Activated T-helper 1 cell treated with anti-CD3 and anti-CD28 coated beads, Interleukin-12 subunit alpha, Interleukin-12 subunit beta, Interleukin-2, Interleukin-4 antibody, amounts not matched to agents 30 ng/mL and 10 ng/mL and 1 ng/mL, durations not matched to agents 14 hours and 24 hours and 36 hours (primary cell): Measurements from ENCODE around the gene RNU6-8. TPM values are rescaled to one million over a fixed set of nuclear protein-coding genes. Genes with fewer than 3 reads are reported as not detected.

Experiments
- DNase-seq: peaks from one replicate; pipeline ENCODE4 v3.0.0; 2021; ENCODE audit warnings: low spot score
- H3K27ac Mint-ChIP-seq: one replicate; pipeline ENCODE4 v1.8.0; 2021; ENCODE audit warnings: mild to moderate bottlenecking, mixed read lengths
- H3K27me3 Mint-ChIP-seq: one replicate; pipeline ENCODE4 v1.8.0; 2022; ENCODE audit warnings: mild to moderate bottlenecking, moderate library complexity, mixed read lengths; ENCODE audit not compliant: insufficient read depth
- H3K36me3 Mint-ChIP-seq: one replicate; pipeline ENCODE4 v1.8.0; 2021; ENCODE audit warnings: low read depth, mixed read lengths
- H3K4me1 Mint-ChIP-seq: one replicate; pipeline ENCODE4 v1.8.0; 2021; ENCODE audit warnings: low read depth, mixed read lengths
- H3K4me3 Mint-ChIP-seq: one replicate; pipeline ENCODE4 v1.8.0; 2021; ENCODE audit warnings: mild to moderate bottlenecking, moderate library complexity, mixed read lengths
- H3K9me3 Mint-ChIP-seq: one replicate; pipeline ENCODE4 v1.8.0; 2021; ENCODE audit warnings: mixed read lengths
- intact Hi-C: fragments of 100-400 bp; cut with micrococcal nuclease; formaldehyde crosslinking; loops from one replicate; pipeline ENCODE4 v1.15.1; 2024
- total RNA-seq: library from RNA; stranded (reverse); gene quantifications from 2 replicates; pipeline ENCODE4 v1.2.3, GENCODE V29; 2022

The RNU6-8 gene
- total RNA-seq, 1 donor from 2014 or later, result not detected

- Mint-ChIP-seq H3K36me3 (no peaks in the 10 kb centered on the region), H3K4me1 (no peaks in the 10 kb centered on the region), H3K9me3 (no peaks in the 10 kb centered on the region), H3K27ac (no peak overlapping the region), H3K27me3 (peaks cover 3% of the 10 kb centered on the region), H3K4me3 (no peak overlapping the region)
- intact Hi-C loops, result no loop called here
- no peak for DNase-seq
These were observed 22.4 kb upstream of the RNU6-8 start for GRCh38 chr14:32225378-32225920.

GRCh38 chr14:32224737-32225377, 21.8 kb upstream of the RNU6-8 start:
- no peak overlapping the region for H3K27ac Mint-ChIP-seq
- intact Hi-C loops, result no loop called here
- H3K9me3 Mint-ChIP-seq, result no peaks in the 10 kb centered on the region
- H3K4me3 Mint-ChIP-seq, result no peak overlapping the region
- peaks cover 3% of the 10 kb centered on the region for H3K27me3 Mint-ChIP-seq
- H3K36me3 Mint-ChIP-seq, result no peaks in the 10 kb centered on the region
- no peak for DNase-seq
- H3K4me1 Mint-ChIP-seq, result no peaks in the 10 kb centered on the region

- no peak overlapping the region for H3K27ac Mint-ChIP-seq
- H3K36me3 Mint-ChIP-seq, result no peaks in the 10 kb centered on the region
- no peaks in the 10 kb centered on the region for H3K9me3 Mint-ChIP-seq
- intact Hi-C loops, result no loop called here
- peaks cover 2% of the 10 kb centered on the region for H3K27me3 Mint-ChIP-seq
- no peak overlapping the region for H3K4me3 Mint-ChIP-seq
- DNase-seq, result no peak
- no peaks in the 10 kb centered on the region for H3K4me1 Mint-ChIP-seq
These were observed 14.2 kb upstream of the RNU6-8 start for GRCh38 chr14:32217301-32217700.

GRCh38 chr14:32212833-32213232, 9.8 kb upstream of the RNU6-8 start:
- Mint-ChIP-seq H3K36me3 (no peaks in the 10 kb centered on the region), H3K27me3 (peaks cover 3% of the 10 kb centered on the region), H3K4me1 (no peaks in the 10 kb centered on the region), H3K27ac (no peak overlapping the region), H3K4me3 (no peak overlapping the region), H3K9me3 (no peaks in the 10 kb centered on the region)
- no peak for DNase-seq
- intact Hi-C loops, result no loop called here

GRCh38 chr14:32211068-32211404, 8.0 kb upstream of the RNU6-8 start:
- DNase-seq, result no peak
- no peak overlapping the region for H3K4me3 Mint-ChIP-seq
- H3K36me3 Mint-ChIP-seq, result no peaks in the 10 kb centered on the region
- intact Hi-C loops, result no loop called here
- peaks cover under 1% of the 10 kb centered on the region for H3K4me1 Mint-ChIP-seq
- no peak overlapping the region for H3K27ac Mint-ChIP-seq
- no peaks in the 10 kb centered on the region for H3K9me3 Mint-ChIP-seq
- peaks cover 3% of the 10 kb centered on the region for H3K27me3 Mint-ChIP-seq

GRCh38 chr14:32209471-32209870, 6.4 kb upstream of the RNU6-8 start:
- Mint-ChIP-seq H3K4me1 (peaks cover 8% of the 10 kb centered on the region), H3K27me3 (peaks cover 3% of the 10 kb centered on the region), H3K9me3 (no peaks in the 10 kb centered on the region), H3K27ac (no peak overlapping the region), H3K36me3 (no peaks in the 10 kb centered on the region), H3K4me3 (no peak overlapping the region)
- intact Hi-C loops, result loop anchor here (10.0 kb wide), 1 partner anchor 1995 kb away; no protein-coding TSS in a partner anchor
- no peak for DNase-seq

- Mint-ChIP-seq H3K4me1 (peaks cover 17% of the 10 kb centered on the region), H3K36me3 (no peaks in the 10 kb centered on the region), H3K4me3 (no peak overlapping the region), H3K27me3 (peaks cover 5% of the 10 kb centered on the region), H3K27ac (no peak overlapping the region), H3K9me3 (no peaks in the 10 kb centered on the region)
- DNase-seq, result no peak
- intact Hi-C loops, result loop anchor here (10.0 kb wide), 1 partner anchor 1996 kb away; no protein-coding TSS in a partner anchor
These were observed 5.4 kb upstream of the RNU6-8 start for GRCh38 chr14:32208490-32208889.

- no peaks in the 10 kb centered on the region for H3K36me3 Mint-ChIP-seq
- intact Hi-C loops, result loop anchor here (10.0 kb wide), 1 partner anchor 1998 kb away; no protein-coding TSS in a partner anchor
- H3K4me1 Mint-ChIP-seq, result peaks cover 34% of the 10 kb centered on the region
- H3K9me3 Mint-ChIP-seq, result no peaks in the 10 kb centered on the region
- no peak overlapping the region for H3K4me3 Mint-ChIP-seq
- DNase-seq, result no peak
- H3K27me3 Mint-ChIP-seq, result peaks cover 5% of the 10 kb centered on the region
- H3K27ac Mint-ChIP-seq, result no peak overlapping the region
These were observed 3.5 kb upstream of the RNU6-8 start for GRCh38 chr14:32206552-32206951.

- H3K27ac Mint-ChIP-seq, result no peak overlapping the region
These were observed 2.9 kb upstream of the RNU6-8 start for GRCh38 chr14:32205984-32206383.

GRCh38 chr14:32205554-32205953, 2.5 kb upstream of the RNU6-8 start:
- no peaks in the 10 kb centered on the region for H3K36me3 Mint-ChIP-seq
- peaks cover 5% of the 10 kb centered on the region for H3K27me3 Mint-ChIP-seq
- H3K4me1 Mint-ChIP-seq, result peaks cover 42% of the 10 kb centered on the region
- intact Hi-C loops, result loop anchor here (10.0 kb wide), 1 partner anchor 1999 kb away; no protein-coding TSS in a partner anchor
- H3K27ac Mint-ChIP-seq, result no peak overlapping the region
- no peaks in the 10 kb centered on the region for H3K9me3 Mint-ChIP-seq
- no peak overlapping the region for H3K4me3 Mint-ChIP-seq
- no peak for DNase-seq

More at GRCh38 chr14:32205984-32206383, 2.9 kb upstream of the RNU6-8 start:
- H3K4me3 Mint-ChIP-seq, result no peak overlapping the region
- DNase-seq, result no peak
- H3K9me3 Mint-ChIP-seq, result no peaks in the 10 kb centered on the region
- H3K4me1 Mint-ChIP-seq, result peaks cover 37% of the 10 kb centered on the region
- peaks cover 5% of the 10 kb centered on the region for H3K27me3 Mint-ChIP-seq
- intact Hi-C loops, result loop anchor here (10.0 kb wide), 1 partner anchor 1999 kb away; no protein-coding TSS in a partner anchor
- H3K36me3 Mint-ChIP-seq, result no peaks in the 10 kb centered on the region

- Mint-ChIP-seq H3K9me3 (no peaks in the 10 kb centered on the region), H3K36me3 (no peaks in the 10 kb centered on the region), H3K4me3 (peak overlapping the region; percentile 87), H3K27ac (peak overlapping the region; percentile 76), H3K27me3 (peaks cover 4% of the 10 kb centered on the region), H3K4me1 (peaks cover 49% of the 10 kb centered on the region)
- no peak for DNase-seq
- intact Hi-C loops, result loop anchor here (1.0 to 10.0 kb wide), 10 partner anchors 48 to 2001 kb away; partner anchors contain the start of genes AP4S1, DTD2, HECTD1 and NPAS3
These were observed 874 bp upstream of the RNU6-8 start for GRCh38 chr14:32203928-32204357.

GRCh38 chr14:32202491-32202997, 525 bp downstream of the RNU6-8 start:
- Mint-ChIP-seq H3K36me3 (no peaks in the 10 kb centered on the region), H3K4me1 (peaks cover 49% of the 10 kb centered on the region), H3K4me3 (peak overlapping the region; percentile 87), H3K27ac (peak overlapping the region; percentile 91), H3K27me3 (peaks cover 2% of the 10 kb centered on the region), H3K9me3 (no peaks in the 10 kb centered on the region)
- no peak for DNase-seq
- intact Hi-C loops, result loop anchor here (2.0 to 10.0 kb wide), 7 partner anchors 276 to 2002 kb away; partner anchors contain the start of genes AP4S1, DTD2, HECTD1 and NPAS3

GRCh38 chr14:32201816-32202490, 1.1 kb downstream of the RNU6-8 start, which contains the start of gene RNU6-7:
Gene RNU6-7 (plus strand): TSS chr14:32202045.
- intact Hi-C loops, result loop anchor here (2.0 to 10.0 kb wide), 8 partner anchors 275 to 2003 kb away; partner anchors contain the start of genes AP4S1, DTD2, HECTD1 and NPAS3
- Mint-ChIP-seq H3K36me3 (no peaks in the 10 kb centered on the region), H3K9me3 (no peaks in the 10 kb centered on the region), H3K27ac (peak within 1 kb of the TSS; percentile 91), H3K27me3 (peaks cover 2% of the 10 kb centered on the region), H3K4me3 (peak within 1 kb of the TSS; percentile 87), H3K4me1 (peaks cover 49% of the 10 kb centered on the region)
- no peak for DNase-seq
